CD14-positive monocyte (primary cell): ENCODE data around the gene PAOX. TPM values are rescaled to one million over a fixed set of nuclear protein-coding genes. Genes with fewer than 3 reads are reported as not detected.

Source experiments
- DNase-seq, 3 donors: peaks; one replicate each; pipeline ENCODE4 v3.0.0-alpha.2; 2011 to 2022
- H2AFZ ChIP-seq: 2 replicates; pipeline ENCODE4 v1.6.0; 2012; ENCODE audit warnings: mild to moderate bottlenecking, low read depth, low read length, inconsistent platforms; ENCODE audit not compliant: insufficient read depth, poor library complexity, severe bottlenecking
- H3K27ac ChIP-seq, 2 donors: 1 replicate in 1 of 2; 2 replicates in 1 of 2; pipeline ENCODE4 v1.5.1; 2012 to 2013; ENCODE audit warnings: low read length in 2 of 2, control low read depth in 1 of 2, inconsistent platforms in 1 of 2, low read depth in 1 of 2, mild to moderate bottlenecking in 1 of 2
- H3K27me3 ChIP-seq, 2 donors: one replicate each; pipeline versions ENCODE4 v1.6.0 to v1.6.1; 2011 to 2013; ENCODE audit warnings: low read length in 2 of 2; ENCODE audit not compliant: control insufficient read depth in 2 of 2, insufficient read depth in 2 of 2
- H3K36me3 ChIP-seq, 2 donors: replicated peaks in 1 of 2; 1 replicate in 1 of 2; 2 replicates in 1 of 2; pipeline versions ENCODE4 v1.5.1 to v1.6.1; 2012 to 2013; ENCODE audit warnings: low read length in 2 of 2, control low read depth in 1 of 2, inconsistent platforms in 1 of 2, mild to moderate bottlenecking in 1 of 2; ENCODE audit not compliant: insufficient read depth in 2 of 2, control insufficient read depth in 1 of 2
- H3K4me1 ChIP-seq, 2 donors: 1 replicate in 1 of 2; 2 replicates in 1 of 2; pipeline versions ENCODE4 v1.5.1 to v1.6.1; 2012 to 2013; ENCODE audit warnings: low read length in 2 of 2, control low read depth in 1 of 2, inconsistent platforms in 1 of 2, mild to moderate bottlenecking in 1 of 2, moderate library complexity in 1 of 2; ENCODE audit not compliant: insufficient read depth in 2 of 2, control insufficient read depth in 1 of 2
- H3K4me2 ChIP-seq: replicated peaks from 2 replicates; pipeline ENCODE3; 2012; ENCODE audit warnings: low read length, moderate library complexity, mild to moderate bottlenecking; ENCODE audit not compliant: poor library complexity, severe bottlenecking; ENCODE audit errors: extremely low read depth
- H3K4me3 ChIP-seq, 3 experiments: fragments of 200-600 bp in 1 of 3; sonication (generic) in 1 of 3; replicated peaks in 1 of 3; 1 replicate in 2 of 3; 2 replicates in 1 of 3; pipeline ENCODE4 v1.5.1; 2011 to 2013; ENCODE audit warnings: low read length in 3 of 3, mild to moderate bottlenecking in 3 of 3, control low read depth in 2 of 3, low read depth in 2 of 3, inconsistent platforms in 1 of 3, moderate library complexity in 1 of 3
- H3K79me2 ChIP-seq: 2 replicates; pipeline ENCODE4 v1.6.0; 2012; ENCODE audit warnings: mild to moderate bottlenecking, control low read depth, inconsistent platforms, low read length, moderate library complexity; ENCODE audit not compliant: insufficient read depth
- H3K9ac ChIP-seq: 2 replicates; pipeline ENCODE4 v1.6.0; 2017; ENCODE audit warnings: low read length, mild to moderate bottlenecking; ENCODE audit not compliant: insufficient read depth, poor library complexity, severe bottlenecking
- H3K9me3 ChIP-seq, 2 donors: replicated peaks in 1 of 2; 1 replicate in 1 of 2; 2 replicates in 1 of 2; pipeline versions ENCODE4 v1.5.1 to v1.6.1; 2012 to 2013; ENCODE audit warnings: low read length in 2 of 2, control low read depth in 1 of 2; ENCODE audit not compliant: control insufficient read depth in 1 of 2, insufficient read depth in 1 of 2
- H4K20me1 ChIP-seq: 2 replicates; pipeline ENCODE4 v1.6.0; 2012; ENCODE audit warnings: mild to moderate bottlenecking, low read length, control low read depth, moderate library complexity; ENCODE audit not compliant: insufficient read depth
- H3K27ac Mint-ChIP-seq, 7 donors: one replicate each; pipeline ENCODE4 v1.8.0; 2020; ENCODE audit warnings: mild to moderate bottlenecking in 7 of 7, mixed read lengths in 7 of 7, moderate library complexity in 6 of 7, inconsistent platforms in 2 of 7
- H3K27me3 Mint-ChIP-seq, 3 donors: one replicate each; pipeline ENCODE4 v1.8.0; 2021 to 2022; ENCODE audit warnings: low read depth in 3 of 3, mild to moderate bottlenecking in 3 of 3, mixed read lengths in 3 of 3, moderate library complexity in 3 of 3, inconsistent platforms in 1 of 3
- H3K36me3 Mint-ChIP-seq, 2 donors: one replicate each; pipeline ENCODE4 v1.8.0; 2020; ENCODE audit warnings: mixed read lengths in 2 of 2, inconsistent platforms in 1 of 2, mild to moderate bottlenecking in 1 of 2
- H3K4me1 Mint-ChIP-seq: one replicate; pipeline ENCODE4 v1.8.0; 2020; ENCODE audit warnings: mild to moderate bottlenecking, mixed read lengths
- H3K4me3 Mint-ChIP-seq, 2 donors: one replicate each; pipeline ENCODE4 v1.8.0; 2020; ENCODE audit warnings: mild to moderate bottlenecking in 2 of 2, mixed read lengths in 2 of 2, moderate library complexity in 1 of 2
- H3K9me3 Mint-ChIP-seq, 7 donors: one replicate each; pipeline ENCODE4 v1.8.0; 2020 to 2022; ENCODE audit warnings: mixed read lengths in 7 of 7, mild to moderate bottlenecking in 6 of 7, moderate library complexity in 6 of 7, inconsistent platforms in 2 of 7
- WGBS: methylation state at CpG from one replicate; pipeline ENCODE4 v1.1.5; 2013; ENCODE audit warnings: missing lambda C conversion rate; ENCODE audit not compliant: insufficient coverage; 5-methylcytosine and 5-hydroxymethylcytosine counted together
- intact Hi-C, 2 donors: fragments of 100-400 bp; cut with micrococcal nuclease; formaldehyde crosslinking; loops; one replicate each; pipeline versions ENCODE4 v1.15.0 to v1.15.1; 2023
- polyA plus RNA-seq, 3 donors: library from polyadenylated mRNA; depleted of rRNA in 1 of 3; unstranded in 2 of 3; stranded (reverse) in 1 of 3; fragments of 300-500 nt in 2 of 3; fragments of >200 nt in 1 of 3; fragmentation: Illumina TruSeq in 2 of 3; gene quantifications; 1 replicate in 2 of 3; 2 replicates in 1 of 3; pipeline ENCODE4 v1.2.3, GENCODE V29; 2012 to 2021
- small RNA-seq: library from RNA; depleted of rRNA; stranded (forward); fragments of <200 nt; gene quantifications from one replicate; pipeline ENCODE3, GENCODE V24; 2012; ENCODE audit warnings: low read depth; ENCODE audit not compliant: insufficient read length
- TF ChIP-seq, protein P1 (sequence below): fragments of 200-600 bp; IDR thresholded peaks from one replicate; pipeline ENCODE4 v1.8.0; 2022; ENCODE audit warnings: antibody characterized with exemption, mild to moderate bottlenecking

Gene PAOX
- polyA plus RNA-seq, 3 donors: 3.9 to 9.5 (median 9.3) TPM

GRCh38 chr10:133440633-133441285, 61.7 kb downstream of the PAOX start:
- Histone ChIP-seq H3K9me3 (peaks cover 8 to 16% of the 10 kb centered on the region in 2 donors), H3K79me2 (no peaks in the 10 kb centered on the region), H3K9ac (no peak overlapping the region), H3K27ac (no peak overlapping the region), H3K4me1 (peaks cover 8 to 13% of the 10 kb centered on the region in 2 donors), H3K27me3 (no peaks in the 10 kb centered on the region), H3K4me3 (no peak overlapping the region), H2AFZ (no peak overlapping the region), H3K36me3 (no peaks in the 10 kb centered on the region), H3K4me2 (no peak overlapping the region), H4K20me1 (no peaks in the 10 kb centered on the region)
- Mint-ChIP-seq H3K9me3 (peaks cover 10 to 15% (median 11%) of the 10 kb centered on the region in 7 donors), H3K36me3 (no peaks in the 10 kb centered on the region), H3K4me3 (no peak overlapping the region), H3K27me3 (peaks cover 8 to 20% (median 14%) of the 10 kb centered on the region in 3 donors), H3K4me1 (peaks cover 14% of the 10 kb centered on the region), H3K27ac (no peak overlapping the region)
- TF ChIP-seq, protein P1, sequence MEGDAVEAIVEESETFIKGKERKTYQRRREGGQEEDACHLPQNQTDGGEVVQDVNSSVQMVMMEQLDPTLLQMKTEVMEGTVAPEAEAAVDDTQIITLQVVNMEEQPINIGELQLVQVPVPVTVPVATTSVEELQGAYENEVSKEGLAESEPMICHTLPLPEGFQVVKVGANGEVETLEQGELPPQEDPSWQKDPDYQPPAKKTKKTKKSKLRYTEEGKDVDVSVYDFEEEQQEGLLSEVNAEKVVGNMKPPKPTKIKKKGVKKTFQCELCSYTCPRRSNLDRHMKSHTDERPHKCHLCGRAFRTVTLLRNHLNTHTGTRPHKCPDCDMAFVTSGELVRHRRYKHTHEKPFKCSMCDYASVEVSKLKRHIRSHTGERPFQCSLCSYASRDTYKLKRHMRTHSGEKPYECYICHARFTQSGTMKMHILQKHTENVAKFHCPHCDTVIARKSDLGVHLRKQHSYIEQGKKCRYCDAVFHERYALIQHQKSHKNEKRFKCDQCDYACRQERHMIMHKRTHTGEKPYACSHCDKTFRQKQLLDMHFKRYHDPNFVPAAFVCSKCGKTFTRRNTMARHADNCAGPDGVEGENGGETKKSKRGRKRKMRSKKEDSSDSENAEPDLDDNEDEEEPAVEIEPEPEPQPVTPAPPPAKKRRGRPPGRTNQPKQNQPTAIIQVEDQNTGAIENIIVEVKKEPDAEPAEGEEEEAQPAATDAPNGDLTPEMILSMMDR: no peak
- WGBS: 98% methylated on average over 10 of the region's 18 CpGs
- no peak for DNase-seq
- intact Hi-C loops: no loop called here

Small RNA genes within 50 kb of the gene (small RNA-seq; reads per million reads assigned to genes)
- gene AL360181.4: not detected
- not detected for gene BANF1P2
- not detected for gene MIR3944

Other genes starting within 250 kb of the PAOX start
- gene KNDC1, start 219.0 kb upstream of the PAOX start, polyA plus RNA-seq: under 1 TPM in 2 of 3 donors, not detected in 1; 0.22 to 0.80 TPM
- gene UTF1, start 149.0 kb upstream of the PAOX start, polyA plus RNA-seq: under 1 TPM; 0.14 to 0.48 (median 0.24) TPM
- 10 to 100 TPM in 1 of 3 donors, 1 to 10 TPM in 2; 1.4 to 56.0 (median 1.6) TPM for gene VENTX, start 141.4 kb upstream of the PAOX start, polyA plus RNA-seq
- 100 to 1,000 TPM in 1 of 3 donors, 10 to 100 TPM in 2; 32.7 to 228 (median 72.8) TPM for gene ADAM8, start 102.4 kb upstream of the PAOX start, polyA plus RNA-seq
- 10 to 100 TPM; 25.9 to 78.6 (median 39.3) TPM for gene TUBGCP2, start 70.4 kb upstream of the PAOX start, polyA plus RNA-seq
- gene ZNF511, start 70.3 kb upstream of the PAOX start, polyA plus RNA-seq: 100 to 1,000 TPM in 1 of 3 donors, 10 to 100 TPM in 2; 30.3 to 118 (median 84.7) TPM
- gene CALY, start 42.4 kb upstream of the PAOX start, polyA plus RNA-seq: not detected
- not detected for gene PRAP1, start 31.9 kb upstream of the PAOX start, polyA plus RNA-seq
- 10 to 100 TPM; 29.8 to 56.8 (median 39.0) TPM for gene FUOM, start 21.2 kb upstream of the PAOX start, polyA plus RNA-seq
- 100 to 1,000 TPM in 1 of 3 donors, 10 to 100 TPM in 2; 34.6 to 102 (median 85.1) TPM for gene ECHS1, start 5.9 kb upstream of the PAOX start, polyA plus RNA-seq
- gene MTG1, start 14.9 kb downstream of the PAOX start, polyA plus RNA-seq: 10 to 100 TPM; 13.0 to 45.8 (median 17.1) TPM
- gene SPRN, start 45.4 kb downstream of the PAOX start, polyA plus RNA-seq: not detected
- 1 to 10 TPM in 1 of 3 donors, not detected in 2; 1.1 TPM for gene SCART1, start 74.7 kb downstream of the PAOX start, polyA plus RNA-seq
- gene CYP2E1, start 148.1 kb downstream of the PAOX start, polyA plus RNA-seq: not detected
- gene SYCE1, start 186.3 kb downstream of the PAOX start, polyA plus RNA-seq: under 1 TPM in 1 of 3 donors, not detected in 2; 0.12 TPM
- not detected for gene FRG2B, start 247.5 kb downstream of the PAOX start, polyA plus RNA-seq